AG04450 (cell line): ENCODE measurements around the gene SALL3. TPM values are rescaled to one million over a fixed set of nuclear protein-coding genes. Genes with fewer than 3 reads are reported as not detected.

Experiments used
- CTCF ChIA-PET: fragments of 300-600, 350-600 bp; formaldehyde crosslinking; extraction: SDS; loops from one replicate; lab custom pipeline; 2022; ENCODE audit warnings: antibody characterized with exemption, inconsistent platforms; lab: Charles Lee
- POLR2A ChIA-PET: fragments of 350-600 bp; formaldehyde crosslinking; extraction: SDS; loops from one replicate; lab custom pipeline; 2021; ENCODE audit warnings: antibody characterized with exemption, inconsistent platforms; lab: Yijun Ruan, JAX
- DNase-seq: peaks from one replicate; pipeline ENCODE4 v3.0.0-alpha.2; 2011; ENCODE audit warnings: low read depth, low spot score
- H3K27ac ChIP-seq: one replicate; pipeline ENCODE4 v1.5.1; 2012; ENCODE audit warnings: low read depth, low read length, control low read depth
- H3K27me3 ChIP-seq: one replicate; pipeline ENCODE4 v1.6.0; 2012; ENCODE audit warnings: low read length; ENCODE audit not compliant: control insufficient read depth, insufficient read depth
- H3K4me3 ChIP-seq: 2 replicates; pipeline ENCODE4 v1.5.1; 2011; ENCODE audit warnings: mild to moderate bottlenecking, low read depth, low read length, control low read depth
- H3K9me3 ChIP-seq: 2 replicates; pipeline ENCODE4 v1.5.1; 2012; ENCODE audit warnings: low read length; ENCODE audit not compliant: control insufficient read depth, insufficient read depth
- CTCF ChIP-seq: IDR thresholded peaks from 2 replicates; pipeline ENCODE4 v1.5.1; 2011; ENCODE audit warnings: low read depth, low read length, control low read depth, inconsistent platforms
- polyA minus RNA-seq: library from RNA; depleted of rRNA, polyadenylated mRNA; stranded (reverse); fragments of >200 nt; gene quantifications from 2 replicates; pipeline ENCODE4 v1.2.3, GENCODE V29; 2011; rRNA and poly(A)+ RNA removed
- polyA plus RNA-seq: library from polyadenylated mRNA; depleted of rRNA; stranded (reverse); fragments of >200 nt; gene quantifications from 2 replicates; pipeline ENCODE4 v1.2.3, GENCODE V29; 2011; rRNA removed

The SALL3 gene
- not detected in 2 replicates for polyA plus RNA-seq
- not detected in 2 replicates for polyA minus RNA-seq

GRCh38 chr18:78979730-78980278 lies at the start of gene SALL3:
Gene SALL3 (plus strand): TSS chr18:78979818. CDS start chr18:78980275, 457 bp downstream.
- no peak within 1 kb of the TSS for H3K4me3 ChIP-seq
- H3K9me3 ChIP-seq, result peaks cover 4% of the 10 kb centered on the region; the same call in 1 of the 2 replicates
- H3K27ac ChIP-seq, result no peak within 1 kb of the TSS
- TF ChIP-seq CTCF, result no peak
- DNase-seq, result no peak
- POLR2A ChIA-PET, result no interaction called here
- H3K27me3 ChIP-seq, result peaks cover 57% of the 10 kb centered on the region
- CTCF ChIA-PET, result no interaction called here

- H3K27ac ChIP-seq, result no peak overlapping the region
- peaks cover 61% of the 10 kb centered on the region for H3K9me3 ChIP-seq
- no peak for TF ChIP-seq CTCF
- no peaks in the 10 kb centered on the region for H3K27me3 ChIP-seq
- no peak overlapping the region for H3K4me3 ChIP-seq
- POLR2A ChIA-PET, result no interaction called here
- CTCF ChIA-PET, result no interaction called here
- DNase-seq, result no peak
Observed at GRCh38 chr18:78932281-78932680, 47.3 kb upstream of the SALL3 start.

GRCh38 chr18:78934003-78934402 lies 45.6 kb upstream of the SALL3 start:
- POLR2A ChIA-PET, result no interaction called here
- Histone ChIP-seq H3K4me3 (no peak overlapping the region), H3K27me3 (no peaks in the 10 kb centered on the region), H3K27ac (no peak overlapping the region), H3K9me3 (peaks cover 56% of the 10 kb centered on the region)
- no peak for DNase-seq
- CTCF ChIA-PET, result no interaction called here
- no peak for TF ChIP-seq CTCF

GRCh38 chr18:78934551-78935225 lies 44.9 kb upstream of the SALL3 start:
- no peak for DNase-seq
- no peaks in the 10 kb centered on the region for H3K27me3 ChIP-seq
- peaks cover 56% of the 10 kb centered on the region for H3K9me3 ChIP-seq
- ChIA-PET POLR2A (no interaction called here), CTCF (no interaction called here)
- TF ChIP-seq CTCF, result no peak
- no peak overlapping the region for H3K27ac ChIP-seq
- H3K4me3 ChIP-seq, result no peak overlapping the region

- CTCF ChIA-PET, result no interaction called here
Observed at GRCh38 chr18:78935406-78935805, 44.2 kb upstream of the SALL3 start.

More at GRCh38 chr18:78935406-78935805, 44.2 kb upstream of the SALL3 start:
- no peak for TF ChIP-seq CTCF
- POLR2A ChIA-PET, result no interaction called here
- Histone ChIP-seq H3K4me3 (no peak overlapping the region), H3K27me3 (no peaks in the 10 kb centered on the region), H3K27ac (no peak overlapping the region), H3K9me3 (peaks cover 60% of the 10 kb centered on the region)
- DNase-seq, result no peak
